Measurements from ENCODE around the gene ZSCAN9. TPM values are rescaled to one million over a fixed set of nuclear protein-coding genes. Genes with fewer than 3 reads are reported as not detected.

Gene ZSCAN9
- total and polyA plus RNA-seq, 9 of the 15 experiments (the other 6 are each of a cell fraction or from before 2014, with no cell fraction given): 18.8 to 48.9 (median 28.7) TPM

GRCh38 chr6:28208111-28208659 lies 16.9 kb upstream of the ZSCAN9 start:
- Histone ChIP-seq H3K4me2 (ENCODE audit: insufficient read depth, low read length) (no peak overlapping the region), H4K20me1 (replicated peaks; ENCODE audit: control insufficient read depth, insufficient read depth, low read length) (no peaks in the 10 kb centered on the region), H2AFZ (ENCODE audit: low read depth, low read length) (no peak overlapping the region), H3K27me3 (ENCODE audit: control insufficient read depth in 2 of 2, insufficient read depth in 2 of 2, low read length in 2 of 2) (no peaks in the 10 kb centered on the region), H3K79me2 (ENCODE audit: control insufficient read depth, insufficient read depth, low read length) (no peaks in the 10 kb centered on the region), H3K36me3 (ENCODE audit: control insufficient read depth, insufficient read depth, low read length) (no peaks in the 10 kb centered on the region), H3K9me1 (ENCODE audit: control insufficient read depth, insufficient read depth, low read length) (no peaks in the 10 kb centered on the region), H3K4me1 (replicated peaks in 1 of 2; ENCODE audit: control insufficient read depth in 2 of 2, insufficient read depth in 2 of 2, low read length in 2 of 2) (peaks cover 9 to 10% of the 10 kb centered on the region in 2 experiments), H3K27ac (ENCODE audit: extremely low read depth, low read depth, low read length) (no peak overlapping the region), H3K9me3 (replicated peaks; ENCODE audit: control insufficient read depth, insufficient read depth, low read depth, low read length) (peaks cover 5% of the 10 kb centered on the region; the same call in 1 of the 2 replicates), H3K9ac (ENCODE audit: insufficient read depth in 1 of 2, low read depth in 2 of 2, low read length in 2 of 2) (no peak overlapping the region), H3K4me3 (no peak overlapping the region)
- ATAC-seq (no peak), FAIRE-seq (no peak), DNase-seq (ENCODE audit: extremely low read depth in 1 of 4, low spot score in 3 of 4) (no peak)
- ChIA-PET POLR2A (no interaction called here), CTCF (ENCODE audit: low intra/inter-chr PET ratio) (no interaction called here)
- WGBS (ENCODE audit: insufficient coverage, low coverage, missing lambda C conversion rate): 88% methylated on average over 23 of the region's 23 CpGs
- intact Hi-C loops (cut with micrococcal nuclease) (no loop called here), in situ Hi-C loops (cut with MboI) (no loop called here)
- no TSS peak for BruUV-seq (replicated peaks)
- TF ChIP-seq NRF1 (conservative IDR thresholded peaks at IDR 0.05 in 1 of 2, IDR thresholded peaks at IDR 0.05 in 1 of 2): no peak
- no peak for TF ChIP-seq MIER1 (IDR thresholded peaks at IDR 0.05; ENCODE audit: low read depth)
- TF ChIP-seq, protein P1, sequence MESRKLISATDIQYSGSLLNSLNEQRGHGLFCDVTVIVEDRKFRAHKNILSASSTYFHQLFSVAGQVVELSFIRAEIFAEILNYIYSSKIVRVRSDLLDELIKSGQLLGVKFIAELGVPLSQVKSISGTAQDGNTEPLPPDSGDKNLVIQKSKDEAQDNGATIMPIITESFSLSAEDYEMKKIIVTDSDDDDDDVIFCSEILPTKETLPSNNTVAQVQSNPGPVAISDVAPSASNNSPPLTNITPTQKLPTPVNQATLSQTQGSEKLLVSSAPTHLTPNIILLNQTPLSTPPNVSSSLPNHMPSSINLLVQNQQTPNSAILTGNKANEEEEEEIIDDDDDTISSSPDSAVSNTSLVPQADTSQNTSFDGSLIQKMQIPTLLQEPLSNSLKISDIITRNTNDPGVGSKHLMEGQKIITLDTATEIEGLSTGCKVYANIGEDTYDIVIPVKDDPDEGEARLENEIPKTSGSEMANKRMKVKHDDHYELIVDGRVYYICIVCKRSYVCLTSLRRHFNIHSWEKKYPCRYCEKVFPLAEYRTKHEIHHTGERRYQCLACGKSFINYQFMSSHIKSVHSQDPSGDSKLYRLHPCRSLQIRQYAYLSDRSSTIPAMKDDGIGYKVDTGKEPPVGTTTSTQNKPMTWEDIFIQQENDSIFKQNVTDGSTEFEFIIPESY (CRISPR knock-in tag; IDR thresholded peaks at IDR 0.05): peak; percentile 46
- TF ChIP-seq, protein P2, sequence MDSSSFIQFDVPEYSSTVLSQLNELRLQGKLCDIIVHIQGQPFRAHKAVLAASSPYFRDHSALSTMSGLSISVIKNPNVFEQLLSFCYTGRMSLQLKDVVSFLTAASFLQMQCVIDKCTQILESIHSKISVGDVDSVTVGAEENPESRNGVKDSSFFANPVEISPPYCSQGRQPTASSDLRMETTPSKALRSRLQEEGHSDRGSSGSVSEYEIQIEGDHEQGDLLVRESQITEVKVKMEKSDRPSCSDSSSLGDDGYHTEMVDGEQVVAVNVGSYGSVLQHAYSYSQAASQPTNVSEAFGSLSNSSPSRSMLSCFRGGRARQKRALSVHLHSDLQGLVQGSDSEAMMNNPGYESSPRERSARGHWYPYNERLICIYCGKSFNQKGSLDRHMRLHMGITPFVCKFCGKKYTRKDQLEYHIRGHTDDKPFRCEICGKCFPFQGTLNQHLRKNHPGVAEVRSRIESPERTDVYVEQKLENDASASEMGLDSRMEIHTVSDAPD (CRISPR knock-in tag; IDR thresholded peaks at IDR 0.05): no peak
- no peak for TF ChIP-seq TFAM (CRISPR knock-in tag; conservative IDR thresholded peaks at IDR 0.05)
- TF ChIP-seq ARHGAP35 (IDR thresholded peaks at IDR 0.05; ENCODE audit: partially characterized antibody): no peak

Data from K562 (cell line).